SH-SY5Y (cell line): ENCODE results near the gene PLEKHJ1.

Experiments
- GATA2 ChIP-seq: IDR thresholded peaks from 2 replicates; pipeline ENCODE4 v1.6.1; 2011; ENCODE audit warnings: mild to moderate bottlenecking, low read depth, low read length
- GATA3 ChIP-seq: IDR thresholded peaks from 2 replicates; pipeline ENCODE4 v1.6.1; 2011; ENCODE audit warnings: low read depth, mild to moderate bottlenecking, low read length, moderate library complexity

- TF ChIP-seq GATA3, result no peak
- TF ChIP-seq GATA2, result no peak
Measured at GRCh38 chr19:2273356-2274184, 37.4 kb upstream of the PLEKHJ1 start.
